Measurements from ENCODE around the gene CPNE2.

Gene CPNE2

GRCh38 chr16:57091975-57092785 lies at the start of gene CPNE2:
TSS of gene CPNE2 (plus strand) at chr16:57092583. CDS start at chr16:57110743, 18,160 bp downstream.
- H3K36me3 Mint-ChIP-seq, result no peaks in the 10 kb centered on the region
- H3K4me3 Mint-ChIP-seq, result peak within 1 kb of the TSS; percentile 78
- peaks cover 9% of the 10 kb centered on the region for H3K4me1 Mint-ChIP-seq
- no peaks in the 10 kb centered on the region for H3K27me3 Mint-ChIP-seq
- peak within 1 kb of the TSS; percentile 70 for H3K27ac Mint-ChIP-seq
- no peaks in the 10 kb centered on the region for H3K9me3 Mint-ChIP-seq

GRCh38 chr16:57043248-57043647 lies 49.1 kb upstream of the CPNE2 start:
- H3K27me3 Mint-ChIP-seq, result no peaks in the 10 kb centered on the region
- H3K9me3 Mint-ChIP-seq, result no peaks in the 10 kb centered on the region
- H3K4me3 Mint-ChIP-seq, result no peak overlapping the region
- peak overlapping the region; percentile 100 for H3K27ac Mint-ChIP-seq
- H3K36me3 Mint-ChIP-seq, result peaks cover 21% of the 10 kb centered on the region
- peaks cover 69% of the 10 kb centered on the region for H3K4me1 Mint-ChIP-seq

- Mint-ChIP-seq H3K36me3 (peaks cover 16% of the 10 kb centered on the region), H3K4me1 (peaks cover 55% of the 10 kb centered on the region), H3K4me3 (no peak overlapping the region), H3K27me3 (no peaks in the 10 kb centered on the region), H3K27ac (peak overlapping the region; percentile 100), H3K9me3 (no peaks in the 10 kb centered on the region)
These were observed 47.3 kb upstream of the CPNE2 start for GRCh38 chr16:57044931-57045693.

- Mint-ChIP-seq H3K4me3 (no peak overlapping the region), H3K9me3 (no peaks in the 10 kb centered on the region), H3K27me3 (no peaks in the 10 kb centered on the region), H3K36me3 (peaks cover 14% of the 10 kb centered on the region), H3K4me1 (peaks cover 49% of the 10 kb centered on the region), H3K27ac (peak overlapping the region; percentile 91)
These were observed 46.5 kb upstream of the CPNE2 start for GRCh38 chr16:57045694-57046381.

- Mint-ChIP-seq H3K4me1 (peaks cover 47% of the 10 kb centered on the region), H3K27ac (peak overlapping the region; percentile 80), H3K36me3 (peaks cover 14% of the 10 kb centered on the region), H3K4me3 (no peak overlapping the region), H3K27me3 (no peaks in the 10 kb centered on the region), H3K9me3 (no peaks in the 10 kb centered on the region)
These were observed 44.3 kb upstream of the CPNE2 start for GRCh38 chr16:57048095-57048494.

GRCh38 chr16:57049678-57050077 lies 42.7 kb upstream of the CPNE2 start:
- Mint-ChIP-seq H3K36me3 (peaks cover 21% of the 10 kb centered on the region), H3K4me1 (peaks cover 39% of the 10 kb centered on the region), H3K27me3 (no peaks in the 10 kb centered on the region), H3K4me3 (no peak overlapping the region), H3K27ac (peak overlapping the region; percentile 30), H3K9me3 (no peaks in the 10 kb centered on the region)

- Mint-ChIP-seq H3K4me1 (peaks cover 31% of the 10 kb centered on the region), H3K27me3 (no peaks in the 10 kb centered on the region), H3K36me3 (peaks cover 21% of the 10 kb centered on the region), H3K9me3 (no peaks in the 10 kb centered on the region), H3K4me3 (no peak overlapping the region), H3K27ac (peak overlapping the region; percentile 89)
These were observed 40.6 kb upstream of the CPNE2 start for GRCh38 chr16:57051696-57052228.

- no peaks in the 10 kb centered on the region for H3K27me3 Mint-ChIP-seq
- peaks cover 26% of the 10 kb centered on the region for H3K4me1 Mint-ChIP-seq
These were observed 39.2 kb upstream of the CPNE2 start for GRCh38 chr16:57053206-57053605.

GRCh38 chr16:57054338-57054737 lies 38.0 kb upstream of the CPNE2 start:
- Mint-ChIP-seq H3K4me3 (no peak overlapping the region), H3K27ac (peak overlapping the region; percentile 79), H3K27me3 (no peaks in the 10 kb centered on the region), H3K4me1 (peaks cover 23% of the 10 kb centered on the region), H3K36me3 (peaks cover 11% of the 10 kb centered on the region), H3K9me3 (no peaks in the 10 kb centered on the region)

More at GRCh38 chr16:57053206-57053605, 39.2 kb upstream of the CPNE2 start:
- no peaks in the 10 kb centered on the region for H3K9me3 Mint-ChIP-seq
- peaks cover 16% of the 10 kb centered on the region for H3K36me3 Mint-ChIP-seq
- H3K4me3 Mint-ChIP-seq, result no peak overlapping the region
- peak overlapping the region; percentile 92 for H3K27ac Mint-ChIP-seq

- Mint-ChIP-seq H3K27me3 (no peaks in the 10 kb centered on the region), H3K27ac (peak overlapping the region; percentile 79), H3K4me1 (peaks cover 27% of the 10 kb centered on the region), H3K4me3 (no peak overlapping the region), H3K36me3 (peaks cover 11% of the 10 kb centered on the region), H3K9me3 (no peaks in the 10 kb centered on the region)
These were observed 37.6 kb upstream of the CPNE2 start for GRCh38 chr16:57054771-57055170.

GRCh38 chr16:57055671-57056070 lies 36.7 kb upstream of the CPNE2 start:
- Mint-ChIP-seq H3K4me1 (peaks cover 35% of the 10 kb centered on the region), H3K27ac (peak overlapping the region; percentile 35), H3K27me3 (no peaks in the 10 kb centered on the region), H3K36me3 (peaks cover 11% of the 10 kb centered on the region), H3K4me3 (no peak overlapping the region), H3K9me3 (no peaks in the 10 kb centered on the region)

- Mint-ChIP-seq H3K27ac (no peak overlapping the region), H3K9me3 (no peaks in the 10 kb centered on the region), H3K4me1 (peaks cover 16% of the 10 kb centered on the region), H3K36me3 (peaks cover 11% of the 10 kb centered on the region), H3K4me3 (no peak overlapping the region), H3K27me3 (no peaks in the 10 kb centered on the region)
These were observed 34.0 kb upstream of the CPNE2 start for GRCh38 chr16:57058291-57058861.

GRCh38 chr16:57060323-57061083 lies 31.9 kb upstream of the CPNE2 start:
- H3K9me3 Mint-ChIP-seq, result no peaks in the 10 kb centered on the region
- peaks cover 7% of the 10 kb centered on the region for H3K36me3 Mint-ChIP-seq
- H3K27ac Mint-ChIP-seq, result peak overlapping the region; percentile 80
- no peak overlapping the region for H3K4me3 Mint-ChIP-seq
- no peaks in the 10 kb centered on the region for H3K27me3 Mint-ChIP-seq
- H3K4me1 Mint-ChIP-seq, result peaks cover 16% of the 10 kb centered on the region

- Mint-ChIP-seq H3K9me3 (no peaks in the 10 kb centered on the region), H3K27me3 (no peaks in the 10 kb centered on the region), H3K4me1 (peaks cover 16% of the 10 kb centered on the region), H3K27ac (peak overlapping the region; percentile 55), H3K36me3 (peaks cover 7% of the 10 kb centered on the region), H3K4me3 (no peak overlapping the region)
These were observed 31.1 kb upstream of the CPNE2 start for GRCh38 chr16:57061084-57061905.

All from activated naive CD4-positive, alpha-beta T cell treated with anti-CD3 and anti-CD28 coated beads, Interleukin-2, amount 50 U/mL, for 24 hours (primary cell).